Left lung (tissue), 10 donors: ENCODE measurements around the gene C19orf38. TPM values are rescaled to one million over a fixed set of nuclear protein-coding genes. Genes with fewer than 3 reads are reported as not detected.

Experiments used
- ATAC-seq: fragments of 200-7000 bp; cut with Tn5 transposase; one replicate; pipeline ENCODE4 v1.9.1; 2020; ENCODE audit warnings: moderate library complexity
- DNase-seq, 4 donors: peaks; one replicate each; pipeline ENCODE4 v3.0.0-alpha.2; 2013 to 2020
- H3K27ac ChIP-seq, 2 donors: fragments of 200-600 bp; sonication (generic) in 1 of 2; one replicate each; pipeline versions ENCODE4 v1.5.0 to v1.8.0; 2020 to 2021
- H3K27me3 ChIP-seq, 2 donors: fragments of 200-600 bp; sonication (generic) in 1 of 2; one replicate each; pipeline versions ENCODE4 v1.5.0 to v1.8.0; 2020 to 2021
- H3K36me3 ChIP-seq, 2 donors: fragments of 200-600 bp; sonication (generic) in 1 of 2; one replicate each; pipeline versions ENCODE4 v1.5.0 to v1.8.0; 2020 to 2021
- H3K4me1 ChIP-seq, 2 donors: fragments of 200-600 bp; one replicate each; pipeline ENCODE4 v1.8.0; 2021
- H3K4me3 ChIP-seq, 2 donors: fragments of 200-600 bp; sonication (generic) in 1 of 2; one replicate each; pipeline versions ENCODE4 v1.5.0 to v1.8.0; 2020 to 2021; ENCODE audit warnings: mild to moderate bottlenecking in 1 of 2
- H3K9me3 ChIP-seq, 2 donors: fragments of 200-600 bp; sonication (generic) in 1 of 2; one replicate each; pipeline versions ENCODE4 v1.5.0 to v1.8.0; 2020 to 2021
- intact Hi-C, 2 donors: fragments of 100-400 bp; cut with DNase I; formaldehyde crosslinking; loops; one replicate each; pipeline versions ENCODE4 v1.11.2 to v1.14.2; 2022
- polyA plus RNA-seq, 6 donors: library from polyadenylated mRNA; unstranded; fragments of 120-200 nt; gene quantifications; one replicate each; pipeline ENCODE4 v1.2.1, GENCODE V29; 2013; ENCODE audit not compliant: insufficient read length in 6 of 6
- total RNA-seq, 2 donors: library from RNA; stranded (reverse); fragmentation: NEBNext Ultra II Directional; extraction: Animal tissue kit (Norgen Biotek cat#: 25700); gene quantifications; one replicate each; pipeline ENCODE4 v1.2.1, GENCODE V29; 2021
- TF ChIP-seq, protein P1 (sequence below), 2 donors: fragments of 200-600 bp; sonication (generic) in 1 of 2; IDR thresholded peaks; one replicate each; pipeline versions ENCODE4 v1.5.0 to v1.8.0; 2021; ENCODE audit warnings: antibody characterized with exemption in 2 of 2
- donor health status: DM: no; HTN: yes; CAD: no.
- donor health status: DM: no; HTN: no; CAD: no.

Gene C19orf38
- total and polyA plus RNA-seq, 8 donors, result 2.8 to 11.8 (median 4.1) TPM

DNA sequence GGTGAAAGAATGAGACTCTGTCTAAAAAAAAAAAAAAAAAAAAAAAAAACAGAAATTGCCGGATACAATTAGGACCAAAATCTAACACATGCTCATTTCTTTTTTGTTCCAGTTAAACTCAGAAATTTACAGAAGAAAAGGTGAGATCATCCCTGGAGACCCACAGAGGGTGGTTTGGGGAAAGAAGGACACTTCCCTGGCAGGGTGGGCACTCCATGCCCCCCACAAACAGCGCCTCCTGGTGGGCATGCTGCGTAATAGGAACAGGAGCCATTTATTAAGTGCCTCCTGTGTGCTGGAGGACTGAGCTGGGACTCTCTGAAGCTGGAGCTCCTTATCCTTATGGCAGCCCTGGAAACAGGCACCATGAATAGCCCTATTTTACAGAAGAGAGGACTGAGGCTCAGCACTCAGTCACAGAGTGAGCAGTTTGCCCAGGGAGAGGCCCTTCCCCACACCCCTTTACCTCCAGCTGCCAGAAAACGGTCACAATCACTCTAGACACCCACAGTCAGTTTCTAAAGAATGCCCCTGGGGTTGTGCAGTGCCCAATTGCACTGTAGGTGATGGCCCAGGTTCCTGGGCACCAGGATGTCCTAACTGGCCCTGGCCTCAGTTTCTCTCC is 10.1 kb downstream of the C19orf38 start:
- Histone ChIP-seq H3K4me1 (peaks cover 0 to 7% of the 10 kb centered on the region in 2 donors), H3K36me3 (peaks cover 0 to 13% of the 10 kb centered on the region in 2 donors), H3K9me3 (no peaks in the 10 kb centered on the region), H3K27me3 (no peaks in the 10 kb centered on the region), H3K4me3 (no peak overlapping the region), H3K27ac (no peak overlapping the region)
- ATAC-seq, result no peak
- TF ChIP-seq, protein P1, sequence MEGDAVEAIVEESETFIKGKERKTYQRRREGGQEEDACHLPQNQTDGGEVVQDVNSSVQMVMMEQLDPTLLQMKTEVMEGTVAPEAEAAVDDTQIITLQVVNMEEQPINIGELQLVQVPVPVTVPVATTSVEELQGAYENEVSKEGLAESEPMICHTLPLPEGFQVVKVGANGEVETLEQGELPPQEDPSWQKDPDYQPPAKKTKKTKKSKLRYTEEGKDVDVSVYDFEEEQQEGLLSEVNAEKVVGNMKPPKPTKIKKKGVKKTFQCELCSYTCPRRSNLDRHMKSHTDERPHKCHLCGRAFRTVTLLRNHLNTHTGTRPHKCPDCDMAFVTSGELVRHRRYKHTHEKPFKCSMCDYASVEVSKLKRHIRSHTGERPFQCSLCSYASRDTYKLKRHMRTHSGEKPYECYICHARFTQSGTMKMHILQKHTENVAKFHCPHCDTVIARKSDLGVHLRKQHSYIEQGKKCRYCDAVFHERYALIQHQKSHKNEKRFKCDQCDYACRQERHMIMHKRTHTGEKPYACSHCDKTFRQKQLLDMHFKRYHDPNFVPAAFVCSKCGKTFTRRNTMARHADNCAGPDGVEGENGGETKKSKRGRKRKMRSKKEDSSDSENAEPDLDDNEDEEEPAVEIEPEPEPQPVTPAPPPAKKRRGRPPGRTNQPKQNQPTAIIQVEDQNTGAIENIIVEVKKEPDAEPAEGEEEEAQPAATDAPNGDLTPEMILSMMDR (IDR thresholded peaks at IDR 0.05), result peak; percentile 23 to 61
- peak in 1 of 4 donors; percentile 33 for DNase-seq
- intact Hi-C loops, result no loop called here

DNA sequence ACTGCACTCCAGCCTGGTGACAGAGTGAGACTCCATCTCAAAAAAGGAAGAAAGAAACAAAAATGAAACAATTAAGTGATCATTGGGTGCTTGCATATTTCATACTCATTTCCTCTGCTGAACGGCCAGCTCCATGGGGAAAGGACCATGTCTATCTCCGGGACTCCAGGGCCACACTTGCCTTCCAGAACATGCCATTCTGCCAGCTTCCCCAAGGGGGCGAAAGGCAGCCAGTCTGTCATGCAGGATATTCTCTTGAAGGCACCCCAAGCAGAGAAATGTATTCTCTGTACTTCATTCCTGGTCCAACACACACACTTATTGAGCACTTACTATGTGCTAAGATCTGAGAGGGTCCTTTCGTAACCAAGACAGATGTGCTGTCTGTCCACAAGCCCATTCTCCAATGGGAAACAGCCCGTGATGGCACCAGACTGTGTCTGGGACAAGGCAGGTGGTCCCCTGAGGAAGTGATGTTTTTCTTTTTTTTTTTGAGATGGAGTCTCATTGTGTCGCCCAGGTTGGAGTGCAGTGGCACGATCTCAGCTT is 13.0 kb downstream of the C19orf38 start:
- TF ChIP-seq, protein P1 (IDR thresholded peaks at IDR 0.05), result peak in 1 of 2 donors; percentile 58
- Histone ChIP-seq H3K36me3 (peaks cover 0 to 13% of the 10 kb centered on the region in 2 donors), H3K9me3 (no peaks in the 10 kb centered on the region), H3K4me1 (peaks cover 0 to 20% of the 10 kb centered on the region in 2 donors), H3K4me3 (no peak overlapping the region), H3K27ac (no peak overlapping the region), H3K27me3 (no peaks in the 10 kb centered on the region)
- peak in 1 of 4 donors; percentile 49 for DNase-seq
- intact Hi-C loops, result loop anchor here in 1 of 2 donors (10.0 kb wide), 1 partner anchor 86 kb away; no protein-coding TSS in a partner anchor
- peak; percentile 9 for ATAC-seq

DNA sequence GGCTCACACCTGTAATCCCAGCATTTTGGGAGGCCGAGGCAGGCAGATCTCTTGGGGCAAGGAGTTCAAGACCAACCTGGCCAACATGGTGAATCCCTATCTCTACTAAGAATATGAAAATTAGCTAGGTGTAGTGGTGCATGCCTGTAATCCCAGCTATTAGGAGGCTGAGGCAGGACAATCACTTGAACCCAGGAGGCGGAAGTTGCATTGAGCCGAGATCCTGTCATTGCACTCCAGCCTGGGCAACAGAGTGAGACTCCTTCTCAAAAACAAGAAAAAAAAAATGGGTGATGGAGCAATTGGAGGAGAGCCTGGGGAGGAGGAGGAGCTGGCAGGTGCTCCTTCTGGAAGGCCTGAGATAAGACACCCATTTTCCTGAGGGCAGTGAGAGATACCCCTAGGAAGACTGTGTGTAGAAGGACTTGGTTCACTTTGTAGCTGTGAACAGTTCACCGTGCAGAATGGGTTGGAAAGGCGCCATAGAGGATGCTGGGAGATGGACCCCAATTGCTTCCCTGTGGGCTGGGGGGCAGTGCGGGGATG is 14.4 kb downstream of the C19orf38 start:
- Histone ChIP-seq H3K27me3 (no peaks in the 10 kb centered on the region), H3K4me1 (peaks cover 0 to 20% of the 10 kb centered on the region in 2 donors), H3K27ac (peak overlapping the region in 1 of 2 donors; percentile 26), H3K9me3 (no peaks in the 10 kb centered on the region), H3K4me3 (no peak overlapping the region), H3K36me3 (peaks cover 0 to 6% of the 10 kb centered on the region in 2 donors)
- DNase-seq, result no peak
- intact Hi-C loops, result loop anchor here in 1 of 2 donors (10.0 kb wide), 1 partner anchor 88 kb away; no protein-coding TSS in a partner anchor
- TF ChIP-seq, protein P1 (IDR thresholded peaks at IDR 0.05), result no peak
- ATAC-seq, result no peak

DNA sequence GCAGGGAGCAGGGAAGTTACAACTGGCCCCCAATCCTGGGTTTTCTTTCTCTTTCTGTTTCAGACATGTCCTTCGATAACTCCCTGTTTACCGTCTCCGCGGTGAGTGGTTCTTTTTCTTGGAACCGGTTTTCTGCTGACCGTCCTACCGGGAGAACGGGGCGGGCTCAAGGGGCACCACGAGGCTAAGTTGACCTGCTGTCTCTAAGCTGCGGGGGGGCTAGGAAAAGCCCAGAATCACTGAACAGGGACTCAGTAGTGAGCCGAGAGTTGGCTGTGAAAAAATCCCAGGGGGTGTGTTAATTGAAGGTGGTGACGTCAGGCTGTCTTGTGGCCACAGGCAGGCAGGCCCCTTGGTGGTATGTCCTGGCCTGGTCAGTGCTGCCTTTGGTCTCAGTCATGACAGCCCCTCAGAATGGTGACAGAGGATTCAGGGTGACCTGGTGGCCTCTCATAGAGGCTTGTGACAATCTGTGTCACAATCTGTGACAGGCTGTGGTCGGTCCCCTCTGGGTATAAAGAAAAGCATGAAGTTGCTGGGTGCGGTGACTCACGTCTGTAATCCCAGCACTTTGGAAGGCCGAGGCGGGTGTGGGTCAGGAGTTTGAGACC is 15.0 kb downstream of the C19orf38 start:
- ATAC-seq, result peak; percentile 73
- H3K36me3 ChIP-seq, result peaks cover 0 to 6% of the 10 kb centered on the region in 2 donors
- TF ChIP-seq, protein P1 (IDR thresholded peaks at IDR 0.05), result no peak
- peak overlapping the region; percentile 25 to 26 for H3K27ac ChIP-seq
- peak in 3 of 4 donors; percentile 25 to 81 (median 69) for DNase-seq
- H3K4me1 ChIP-seq, result peaks cover 0 to 20% of the 10 kb centered on the region in 2 donors
- H3K4me3 ChIP-seq, result no peak overlapping the region
- intact Hi-C loops, result loop anchor here in 1 of 2 donors (10.0 kb wide), 1 partner anchor 88 kb away; no protein-coding TSS in a partner anchor
- no peaks in the 10 kb centered on the region for H3K27me3 ChIP-seq
- H3K9me3 ChIP-seq, result no peaks in the 10 kb centered on the region

DNA sequence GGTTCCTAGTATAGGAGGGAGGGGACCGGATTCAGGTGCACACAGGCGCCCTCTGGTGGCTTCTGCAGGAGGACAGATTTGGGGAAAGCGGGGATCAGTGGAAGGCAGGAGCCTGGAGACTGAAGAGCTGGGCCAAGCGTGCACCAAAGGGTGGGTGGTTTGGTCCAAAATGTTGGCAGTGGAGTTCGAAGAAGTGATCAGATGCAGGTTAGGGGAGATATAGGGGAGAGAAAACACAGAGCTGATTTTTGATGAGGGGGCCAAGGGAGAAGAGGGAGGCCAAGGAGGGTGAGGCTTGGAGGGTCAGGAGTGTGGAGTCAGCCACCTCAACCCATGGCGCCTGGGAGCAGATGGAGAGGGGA is 16.3 kb downstream of the C19orf38 start:
- peaks cover 0 to 10% of the 10 kb centered on the region in 2 donors for H3K36me3 ChIP-seq
- H3K9me3 ChIP-seq, result no peaks in the 10 kb centered on the region
- H3K27me3 ChIP-seq, result no peaks in the 10 kb centered on the region
- H3K27ac ChIP-seq, result no peak overlapping the region
- DNase-seq (peak; percentile 78 to 94 (median 86)), ATAC-seq (peak; percentile 85)
- intact Hi-C loops, result loop anchor here in 1 of 2 donors (10.0 kb wide), 1 partner anchor 90 kb away; no protein-coding TSS in a partner anchor
- TF ChIP-seq, protein P1 (IDR thresholded peaks at IDR 0.05), result peak; percentile 77 to 89
- H3K4me3 ChIP-seq, result no peak overlapping the region
- peaks cover 0 to 20% of the 10 kb centered on the region in 2 donors for H3K4me1 ChIP-seq
